GM18511 (cell line): ENCODE results near the gene PRDM2.
"Not testable (repeated sequence)": the region's sequence is repeated elsewhere in the genome, so short reads cannot be mapped to it uniquely, and the experiment has no call there.

Experiments used
- ATAC-seq: cut with Tn5 transposase; IDR thresholded peaks from one replicate; pipeline ENCODE4 v1.9.1; 2021; ENCODE audit warnings: mild to moderate bottlenecking, moderate library complexity; ENCODE audit not compliant: unreplicated experiment

The PRDM2 gene

GRCh38 chr1:13700521-13701270 lies 708 bp downstream of the PRDM2 start:
- ATAC-seq = peak; percentile 41

GRCh38 chr1:13701271-13701640 lies 1.3 kb downstream of the PRDM2 start:
- no peak for ATAC-seq

- ATAC-seq = peak; percentile 83
These were observed 2.6 kb downstream of the PRDM2 start for GRCh38 chr1:13702425-13703127.

- ATAC-seq = peak; percentile 15
These were observed 3.1 kb downstream of the PRDM2 start for GRCh38 chr1:13703128-13703513.

- no peak for ATAC-seq
These were observed 3.8 kb downstream of the PRDM2 start for GRCh38 chr1:13703558-13704490.

GRCh38 chr1:13706046-13706445 lies 6.1 kb downstream of the PRDM2 start:
- no peak for ATAC-seq

GRCh38 chr1:13707164-13707563 lies 7.2 kb downstream of the PRDM2 start:
- no peak for ATAC-seq

- no peak for ATAC-seq
These were observed 8.5 kb downstream of the PRDM2 start for GRCh38 chr1:13708380-13708982.

- ATAC-seq = no peak
These were observed 10.1 kb downstream of the PRDM2 start for GRCh38 chr1:13710086-13710485.

- no peak for ATAC-seq
These were observed 14.9 kb downstream of the PRDM2 start for GRCh38 chr1:13714851-13715250.

GRCh38 chr1:13715616-13716287 lies 15.8 kb downstream of the PRDM2 start:
- ATAC-seq = not testable (repeated sequence)

- ATAC-seq = no peak
These were observed 22.9 kb downstream of the PRDM2 start for GRCh38 chr1:13722808-13723360.

- no peak for ATAC-seq
These were observed 23.8 kb downstream of the PRDM2 start for GRCh38 chr1:13723810-13724209.

- no peak for ATAC-seq
These were observed 25.8 kb downstream of the PRDM2 start for GRCh38 chr1:13725714-13726175.

- no peak for ATAC-seq
These were observed 28.2 kb downstream of the PRDM2 start for GRCh38 chr1:13728091-13728715.

GRCh38 chr1:13730291-13730690 lies 30.3 kb downstream of the PRDM2 start:
- ATAC-seq = no peak

GRCh38 chr1:13730751-13731482 lies 30.9 kb downstream of the PRDM2 start:
- peak; percentile 95 for ATAC-seq

- no peak for ATAC-seq
These were observed 31.9 kb downstream of the PRDM2 start for GRCh38 chr1:13731897-13732296.
